DMS53 treated with DMSO at 0.1 percent for 48 hours (cell line): Measurements from ENCODE around the gene KRT12.
"Not testable (repeated sequence)": the region's sequence is repeated elsewhere in the genome, so short reads cannot be mapped to it uniquely, and the experiment has no call there.

ENCODE experiments used
- DNase-seq: peaks from one replicate; lab custom pipeline; 2025; ENCODE audit not compliant: unreplicated experiment; lab: John Stamatoyannopoulos, UW

KRT12 gene

DNA sequence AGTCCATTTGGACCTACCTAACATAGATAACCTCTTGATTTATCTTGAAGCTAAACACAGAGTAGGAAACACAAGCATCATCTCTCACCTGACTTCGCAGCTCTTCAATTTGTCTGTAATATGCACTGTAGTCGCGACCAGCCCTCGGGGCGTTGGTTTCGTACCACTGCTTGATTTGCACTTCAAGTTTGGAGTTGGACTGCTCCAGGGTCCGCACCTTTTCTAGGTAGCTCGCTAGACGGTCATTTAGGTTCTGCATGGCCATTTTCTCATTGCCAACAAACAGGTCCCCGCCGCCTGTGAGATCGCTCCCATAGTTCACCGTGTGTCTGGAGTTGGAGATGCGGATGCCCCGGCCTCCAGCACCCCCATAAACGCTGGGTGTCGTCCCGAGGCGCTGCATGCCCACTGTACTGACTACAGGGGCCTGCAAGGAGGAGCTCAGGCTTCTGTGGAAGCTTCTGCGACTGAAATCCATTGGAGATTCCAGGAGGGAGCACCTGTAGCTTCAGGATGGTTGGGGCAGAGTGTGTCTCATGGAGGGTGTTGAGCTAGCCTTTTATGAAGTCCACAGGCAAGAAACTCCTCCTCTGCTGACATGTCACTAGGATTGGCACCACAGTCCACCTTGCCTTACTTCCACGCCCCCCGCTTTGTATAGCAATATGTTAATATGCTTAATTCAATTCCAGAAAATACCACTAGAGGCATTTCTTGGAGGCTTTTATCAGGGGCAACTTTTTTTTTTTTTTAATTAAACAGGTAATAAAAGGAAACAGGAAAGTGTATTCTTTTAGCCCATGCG is 17.9 kb upstream of the KRT12 start, which contains the start of gene KRT20:
Gene KRT20 (minus strand): TSS at position 535 of the 805 bp plus-strand sequence. CDS start 57 bp downstream, at position 478.
- DNase-seq, result no peak

DNA sequence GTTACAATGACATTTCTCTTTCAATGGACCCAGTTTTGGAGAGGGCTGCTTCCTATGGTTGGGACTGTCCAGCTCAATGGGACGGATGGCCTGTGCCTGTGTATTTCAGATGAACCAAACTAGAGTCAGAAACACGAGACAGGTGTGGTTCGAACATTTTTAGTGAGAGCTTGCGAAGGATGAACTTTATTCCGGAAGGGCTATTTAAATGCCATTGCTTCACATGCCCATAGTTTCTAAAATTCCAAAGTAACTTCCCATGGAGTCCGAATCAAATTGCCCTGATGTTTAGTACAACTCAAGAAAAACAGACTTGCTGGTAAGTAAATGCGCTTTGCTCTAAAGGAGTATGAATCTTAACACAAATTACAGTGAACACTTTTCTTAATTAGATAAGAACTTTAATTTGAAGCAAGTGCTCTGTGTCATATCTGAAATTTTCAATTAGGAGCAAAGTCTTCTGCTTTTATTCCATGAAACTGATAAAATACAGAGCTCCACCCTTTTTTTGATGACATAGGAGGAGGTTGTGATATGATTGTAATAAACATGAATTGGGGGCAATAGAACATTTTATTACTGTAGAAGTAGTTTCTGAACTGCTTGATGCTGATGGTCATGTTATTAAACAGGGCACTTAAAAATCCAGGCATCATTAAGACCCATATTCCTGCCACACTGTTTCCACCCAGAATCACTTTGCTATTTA is 16.8 kb upstream of the KRT12 start:
- no peak for DNase-seq

DNA sequence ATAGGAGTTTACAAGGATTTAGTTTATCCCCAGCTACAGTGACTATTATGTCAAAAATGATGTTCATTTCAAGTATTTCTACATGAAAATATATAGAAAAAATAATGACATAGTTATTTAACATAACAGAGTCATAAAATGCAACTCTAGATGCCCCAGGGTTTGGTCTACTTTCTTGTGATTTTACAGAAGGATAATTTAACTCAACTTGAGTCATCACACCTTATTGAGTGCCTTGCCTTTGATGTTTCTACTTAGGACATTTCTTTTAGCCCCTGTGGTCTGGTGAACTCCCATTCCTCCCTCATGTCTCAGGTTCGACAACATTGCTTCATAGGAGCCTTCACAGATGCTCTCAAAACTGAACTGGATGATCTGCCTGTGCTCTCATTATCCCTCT is 16.0 kb upstream of the KRT12 start:
- no peak for DNase-seq

DNA sequence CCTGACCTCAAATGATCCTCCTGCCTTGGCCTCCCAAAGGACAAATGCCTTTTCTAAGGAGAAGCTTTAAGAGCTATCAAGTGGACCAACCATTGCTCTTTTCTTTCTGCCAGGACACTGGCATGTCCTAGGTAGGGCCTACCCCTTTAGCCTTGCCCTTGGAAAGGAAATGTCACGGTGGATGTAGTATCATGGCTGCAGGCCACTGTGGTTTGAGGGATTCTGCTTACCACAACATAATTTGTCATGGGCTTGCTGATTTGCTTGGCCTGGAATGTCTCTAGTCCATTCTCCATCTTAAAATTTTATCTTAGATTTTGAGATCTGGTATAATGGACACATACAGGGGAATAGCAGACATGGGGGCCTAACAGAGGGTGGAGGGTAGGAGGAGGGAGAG is 12.0 kb upstream of the KRT12 start:
- DNase-seq, result no peak

DNA sequence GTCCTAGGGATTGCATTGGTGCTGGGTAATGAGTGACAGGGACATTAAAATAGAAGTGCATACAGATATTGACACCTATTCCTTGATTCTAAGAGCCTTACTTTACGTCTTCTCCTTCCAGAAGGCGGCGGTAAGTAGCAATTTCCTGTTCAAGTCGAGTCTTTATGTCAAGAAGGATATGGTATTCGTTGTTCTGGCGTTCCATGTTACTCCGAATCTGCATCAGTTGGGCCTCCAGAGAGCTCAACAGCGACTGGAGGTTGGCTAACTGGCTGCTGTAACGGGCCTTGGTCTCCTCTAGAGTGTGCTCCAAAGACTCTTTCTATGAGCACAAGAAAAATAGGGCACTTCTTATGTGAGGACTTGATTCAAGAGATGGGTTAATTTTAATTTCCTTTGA is 11.0 kb upstream of the KRT12 start:
- DNase-seq, result no peak

DNA sequence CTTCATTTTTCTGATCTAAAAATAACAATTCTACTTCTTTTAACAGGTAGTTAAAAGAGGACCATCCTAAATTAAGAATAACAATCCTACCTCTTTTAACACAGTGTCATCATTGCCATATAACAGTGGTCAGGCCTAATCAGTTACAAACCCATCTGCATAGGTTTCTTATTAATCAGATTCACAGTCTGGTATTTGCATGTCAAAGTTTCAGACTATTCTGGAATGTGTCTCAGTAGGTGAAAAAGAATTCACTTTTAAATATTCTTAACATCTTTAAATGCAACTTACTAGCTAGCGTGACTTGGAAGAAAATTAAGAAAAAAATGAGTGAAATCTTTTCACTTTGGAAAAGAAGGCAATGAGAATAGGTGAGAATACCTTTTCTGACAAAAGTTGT is 6.8 kb upstream of the KRT12 start:
- DNase-seq, result no peak

DNA sequence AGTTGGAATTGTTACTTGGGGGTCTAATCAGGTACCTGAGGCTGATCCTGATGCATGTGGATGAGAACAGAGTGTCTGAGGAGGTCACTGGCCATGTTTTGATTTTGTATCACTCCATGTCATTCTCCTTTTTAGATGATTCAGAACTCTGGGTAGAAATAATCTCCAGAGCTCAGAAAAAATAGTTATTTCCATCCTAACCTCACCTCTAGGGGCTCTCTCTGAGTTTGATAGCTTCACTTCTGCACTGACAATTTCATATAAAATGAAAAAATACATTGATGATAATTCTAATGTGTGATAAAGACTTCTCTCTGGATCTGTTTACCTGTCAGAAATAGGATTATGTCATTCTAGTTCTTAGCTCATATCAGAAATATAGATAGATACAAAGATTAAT is 6.2 kb upstream of the KRT12 start:
- no peak for DNase-seq

DNA sequence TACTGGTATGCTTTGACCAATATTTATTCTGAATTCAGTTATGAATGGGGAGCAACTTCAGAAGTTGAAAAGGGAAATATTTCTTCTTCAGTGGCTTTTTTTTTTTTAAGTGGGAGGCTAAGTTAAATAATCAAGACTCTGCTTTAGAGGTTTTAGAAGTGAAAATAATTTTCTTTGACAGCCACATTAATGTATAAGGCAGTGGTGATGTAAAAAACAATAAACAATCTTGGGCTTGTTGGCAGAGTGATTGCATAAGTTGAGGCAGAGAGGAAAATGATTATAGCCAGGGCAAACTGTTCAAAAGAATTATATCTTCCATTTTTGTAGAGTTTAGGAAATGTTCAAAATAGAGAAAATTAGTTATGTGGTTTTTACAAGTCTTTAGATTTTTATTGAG is 5.4 kb upstream of the KRT12 start:
- no peak for DNase-seq

DNA sequence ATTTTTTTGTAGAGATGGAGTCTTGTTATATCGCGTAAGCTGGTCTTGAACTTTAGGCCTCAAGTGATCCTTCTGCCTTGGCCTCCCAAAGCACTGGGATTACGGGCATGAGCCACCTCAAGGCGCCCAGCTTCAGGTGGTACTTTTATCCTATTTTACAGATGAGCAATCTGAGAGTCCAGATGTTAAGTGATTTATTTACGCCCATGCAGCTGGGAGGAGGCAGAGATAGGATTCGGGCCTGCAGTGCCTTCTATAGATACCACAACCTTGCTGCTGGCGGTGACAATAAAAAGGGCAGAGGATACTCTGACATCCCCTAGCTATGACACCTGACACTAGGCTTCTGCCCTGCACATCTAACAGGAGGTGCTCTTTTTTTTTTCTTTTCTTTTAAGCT is 4.3 kb upstream of the KRT12 start:
- DNase-seq, result no peak

DNA sequence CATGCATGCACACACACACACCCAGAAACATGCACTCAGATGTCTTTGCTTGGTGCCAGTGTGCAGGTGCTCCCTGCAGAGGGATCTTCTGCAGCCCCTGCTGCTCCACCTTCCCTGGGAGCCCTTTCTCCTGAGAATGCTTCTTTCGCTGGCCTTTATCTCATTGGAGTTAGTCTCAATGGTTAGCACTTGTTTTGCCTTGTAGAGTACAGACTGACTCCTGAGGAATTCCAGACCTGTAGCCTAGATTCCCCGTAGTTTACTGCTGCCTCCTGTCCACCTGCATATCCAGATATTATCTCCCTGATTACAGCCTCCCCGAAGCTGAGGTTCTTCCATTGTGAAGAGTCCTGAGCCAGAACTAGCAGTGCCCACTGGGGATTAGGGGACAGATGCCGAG is 3.1 kb upstream of the KRT12 start:
- no peak for DNase-seq

DNA sequence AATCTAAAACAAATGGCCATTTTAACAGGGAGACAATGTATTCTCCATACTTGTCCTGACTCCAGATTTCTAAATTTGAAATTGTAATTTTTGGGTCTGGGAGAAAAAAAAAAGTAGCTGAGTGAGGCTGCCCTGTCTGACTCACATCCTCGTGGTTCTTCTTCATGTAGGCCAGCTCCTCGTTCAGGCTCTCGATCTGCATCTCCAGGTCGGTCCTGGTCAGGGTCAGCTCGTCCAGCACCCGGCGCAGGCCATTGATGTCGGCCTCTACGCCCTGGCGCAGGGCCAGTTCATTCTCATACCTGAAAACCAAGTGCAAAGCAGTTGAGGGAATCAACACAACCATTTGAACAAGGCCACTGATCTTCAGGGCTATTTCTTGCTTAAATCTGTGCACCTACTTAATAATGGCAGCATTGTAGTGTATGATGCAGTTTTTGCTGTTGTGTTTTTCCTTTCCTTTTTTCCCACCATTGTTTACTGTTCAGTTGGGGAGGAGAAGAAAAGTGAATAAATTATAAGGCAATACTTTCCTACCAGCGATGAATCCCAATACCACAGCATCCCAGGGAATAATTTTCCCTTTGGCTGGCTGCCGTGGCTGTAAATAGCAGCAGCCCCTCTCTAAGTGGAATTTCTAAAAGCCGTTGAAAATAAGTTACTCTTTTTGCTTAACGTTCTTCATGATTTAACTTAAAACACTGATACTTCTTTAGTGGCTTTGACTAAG is 2.2 kb downstream of the KRT12 start:
- no peak for DNase-seq

DNA sequence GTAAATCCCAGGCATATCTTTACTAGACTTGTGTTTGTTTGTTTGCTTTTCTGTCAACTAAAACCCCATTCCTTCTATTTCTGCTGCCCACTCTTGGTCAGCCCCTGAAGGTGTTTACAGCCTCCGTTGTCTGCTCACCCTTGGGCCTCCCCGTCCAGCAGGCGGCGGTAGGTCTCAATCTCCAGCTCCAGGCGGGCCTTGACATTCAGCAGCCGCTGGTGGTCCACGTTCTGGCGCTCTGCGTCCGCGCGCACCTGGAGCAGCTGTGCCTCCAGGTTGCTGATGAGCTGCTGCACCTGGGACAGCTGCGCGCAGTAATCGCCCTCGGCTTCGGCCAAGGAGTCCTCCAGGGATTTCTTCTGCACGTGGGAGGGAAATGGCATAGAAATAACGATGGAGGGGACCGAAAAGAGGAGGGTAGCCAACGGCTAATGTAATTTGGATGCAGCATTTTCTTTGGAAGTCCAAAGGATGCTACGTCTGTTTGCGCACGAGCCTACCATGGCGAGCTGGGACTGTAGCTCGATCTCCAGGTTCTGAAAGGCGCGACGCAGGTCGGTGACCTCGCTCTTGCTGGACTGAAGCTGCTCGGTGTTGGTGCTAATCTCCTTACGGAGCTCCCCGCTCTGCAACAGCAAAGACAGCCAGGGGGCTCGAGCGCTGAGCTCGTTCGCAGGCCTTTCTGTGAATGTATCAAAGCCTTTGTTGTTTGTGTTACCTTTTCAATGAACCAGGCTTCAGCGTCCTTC is 3.9 kb downstream of the KRT12 start:
- DNase-seq, result no peak

DNA sequence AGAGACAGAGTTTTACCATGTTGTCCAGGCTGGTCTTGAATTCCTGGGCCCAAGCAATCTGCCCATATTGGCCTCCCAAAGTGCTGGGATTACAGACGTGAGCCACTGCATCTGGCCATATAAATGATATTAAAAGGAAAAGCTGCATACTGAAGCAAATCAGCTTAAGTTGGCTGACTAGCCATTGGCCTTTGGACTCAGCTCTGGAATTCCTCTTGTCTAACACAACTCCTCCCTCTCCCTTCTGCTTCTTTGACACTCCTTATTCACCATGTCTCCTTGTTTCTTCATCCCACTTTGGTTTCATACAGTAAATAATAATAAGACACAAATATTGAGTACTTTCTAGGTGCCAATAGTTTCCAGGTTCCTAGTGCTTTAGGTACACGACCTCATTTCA is 7.5 kb downstream of the KRT12 start:
- DNase-seq, result no peak

DNA sequence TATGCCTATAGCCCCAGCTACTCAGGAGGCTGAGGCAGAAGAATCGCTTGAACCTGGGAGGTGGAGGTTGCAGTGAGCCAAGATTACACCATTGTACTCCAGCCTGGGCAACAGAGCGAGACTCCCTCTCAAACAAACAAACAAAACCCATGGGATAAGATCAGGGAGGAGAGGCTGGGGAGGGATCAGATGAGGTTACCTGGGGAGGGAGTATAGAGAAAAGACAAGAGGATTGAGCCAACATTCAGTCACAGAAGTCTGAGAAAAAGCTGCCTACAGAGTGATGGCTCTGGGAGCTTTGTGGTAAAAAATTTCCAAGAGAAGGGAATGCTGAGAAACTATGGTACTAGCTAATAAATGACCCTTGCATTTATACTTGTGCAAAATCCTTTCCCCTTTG is 8.4 kb downstream of the KRT12 start:
- not testable (repeated sequence) for DNase-seq

DNA sequence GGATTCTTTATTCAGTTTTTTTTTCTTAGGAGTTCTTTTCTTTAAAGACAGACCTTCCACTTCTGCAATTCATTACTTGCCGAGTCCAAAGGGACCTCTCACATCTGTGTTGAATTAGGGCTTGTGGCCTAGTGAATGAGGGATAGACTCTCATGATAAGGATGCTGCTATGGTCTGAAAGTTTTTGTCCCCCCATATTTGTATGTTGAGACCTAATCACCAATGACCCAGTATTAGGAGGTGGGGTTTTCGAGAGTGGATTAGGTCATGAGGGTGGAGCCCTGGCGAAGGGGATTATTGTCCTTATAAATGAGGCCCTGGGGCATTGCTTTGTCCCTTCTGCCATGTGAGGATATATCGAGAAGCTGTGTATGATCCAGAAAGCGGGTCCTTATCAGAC is 9.5 kb downstream of the KRT12 start:
- no peak for DNase-seq

DNA sequence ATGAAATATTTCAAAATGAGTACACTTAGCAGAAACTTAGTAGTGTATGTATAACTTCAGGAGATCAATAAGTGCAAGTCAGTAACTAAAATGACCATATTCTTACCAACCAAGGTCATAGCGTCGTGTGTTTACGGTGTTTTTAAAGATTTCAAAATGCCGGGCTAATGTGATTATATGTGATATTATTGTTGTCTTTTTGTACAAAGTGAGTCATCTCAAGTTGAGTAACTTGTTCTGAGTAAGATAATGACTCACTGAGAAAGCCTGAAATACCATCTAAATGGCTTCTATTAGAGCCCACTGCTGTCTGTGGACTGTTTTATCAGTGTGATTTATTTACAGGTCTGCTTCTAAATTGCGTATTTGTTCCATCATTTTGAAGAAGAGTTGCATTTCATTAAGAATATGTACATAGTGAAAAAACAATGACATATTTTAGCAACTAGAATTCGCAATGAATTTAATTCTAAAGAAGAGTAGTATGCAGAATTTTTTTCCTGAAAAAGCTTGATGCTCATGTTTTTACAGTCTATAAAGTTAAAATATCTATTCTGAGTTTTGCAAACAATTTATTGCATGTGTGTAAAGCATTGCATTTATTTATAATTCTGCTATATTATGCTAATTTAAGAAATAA is 12.7 kb downstream of the KRT12 start:
- DNase-seq, result peak; percentile 17

DNA sequence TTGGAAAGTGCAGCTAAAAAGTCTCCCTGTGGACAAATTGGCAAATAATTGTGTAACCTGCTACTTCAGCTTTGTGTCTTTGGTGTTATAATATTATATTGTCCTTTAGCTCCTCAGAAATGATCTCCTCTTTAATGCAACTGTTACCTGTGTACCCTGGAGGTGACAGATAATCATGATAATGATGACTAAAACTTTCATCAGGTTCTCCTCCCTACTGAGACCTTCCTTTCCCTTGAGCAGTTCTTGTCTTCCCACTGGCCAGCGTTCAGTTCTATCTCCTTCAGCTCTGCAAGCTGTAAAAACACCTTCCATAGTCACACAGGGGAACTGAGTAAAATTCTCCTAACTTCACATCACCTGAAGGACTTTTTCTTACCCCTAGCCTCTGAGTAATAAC is 14.7 kb downstream of the KRT12 start:
- no peak for DNase-seq

DNA sequence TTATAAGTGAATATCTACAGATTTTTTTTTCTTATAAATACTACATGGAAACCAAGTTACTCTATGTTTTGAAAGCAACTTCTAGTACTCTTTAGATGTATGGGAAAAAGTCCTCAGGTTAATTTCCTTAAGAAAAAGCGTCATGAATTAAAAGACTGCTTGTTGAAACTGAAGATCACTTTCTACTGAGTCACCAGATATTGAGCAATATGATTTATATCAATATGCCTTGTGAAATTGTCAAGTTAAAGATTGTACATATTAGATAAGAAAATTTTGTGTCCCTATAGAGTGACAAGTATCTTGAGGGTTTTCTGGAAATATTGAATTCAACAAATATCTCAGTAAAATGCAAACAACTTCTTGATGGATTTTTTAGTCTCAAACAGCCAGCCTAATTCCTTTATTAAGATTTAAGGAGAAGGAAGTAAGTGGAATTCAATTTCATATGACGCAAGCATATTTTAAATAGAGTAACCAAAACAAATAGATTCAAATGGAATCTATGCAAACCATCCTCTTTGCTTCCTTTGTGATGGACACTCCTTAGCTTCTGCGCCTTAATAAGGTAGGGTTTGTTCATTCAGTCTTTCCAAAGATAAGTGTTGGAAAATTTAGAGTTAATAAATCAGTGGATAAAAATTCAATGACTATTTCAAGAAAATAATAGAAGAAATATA is 16.6 kb downstream of the KRT12 start:
- no peak for DNase-seq

DNA sequence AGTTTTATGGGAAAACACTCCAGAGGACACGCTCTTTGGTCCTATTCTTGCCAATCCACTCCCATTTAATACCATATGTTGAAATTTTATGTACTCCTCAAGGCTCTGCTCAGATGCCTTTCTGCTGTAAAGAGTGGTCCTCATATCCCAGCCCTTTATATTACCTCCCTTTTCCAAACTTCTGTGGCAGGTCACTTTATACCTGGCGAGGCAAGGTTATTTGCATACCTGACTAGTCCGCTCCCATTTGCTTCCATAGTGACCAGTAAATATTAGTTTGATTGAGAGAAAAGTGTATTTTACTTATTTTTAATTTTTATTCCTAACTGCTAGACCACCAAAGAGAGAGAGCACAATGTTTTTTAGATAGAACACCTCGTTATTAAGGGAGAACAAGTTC is 17.3 kb downstream of the KRT12 start:
- DNase-seq, result no peak

DNA sequence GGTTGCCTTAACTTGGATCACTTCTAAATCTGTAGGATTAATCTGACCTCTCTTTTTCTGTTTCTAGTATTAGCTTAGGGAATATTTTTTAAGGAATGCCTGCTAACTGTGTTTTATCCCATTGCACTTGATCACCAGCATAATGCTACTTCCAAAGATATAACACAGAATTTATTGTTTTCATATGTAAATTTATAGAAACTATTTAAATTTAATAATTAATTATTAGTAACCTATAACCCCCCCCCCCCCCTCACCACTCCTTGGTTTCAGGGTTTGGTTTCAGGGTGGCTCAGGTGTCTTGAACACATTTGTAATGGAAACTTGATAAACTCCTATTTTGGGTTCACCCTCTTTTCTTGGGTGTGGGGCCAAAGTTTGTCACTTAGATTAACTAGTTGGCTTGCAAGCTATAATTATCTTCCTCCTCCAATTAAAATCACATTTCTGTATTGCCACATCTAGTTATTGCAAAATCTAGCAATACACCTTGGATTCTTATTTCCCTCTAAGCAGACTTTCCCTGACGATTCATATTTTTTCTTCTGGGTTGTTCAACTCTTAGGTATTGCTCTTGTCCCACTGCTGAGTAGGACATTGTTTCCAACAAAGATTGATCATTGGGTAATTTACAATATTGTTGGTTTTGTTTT is 18.3 kb downstream of the KRT12 start:
- DNase-seq, result no peak
